ENCODE measurements around the gene SERPINB13.

SERPINB13 gene

GRCh38 chr18:63603772-63604171 lies 16.6 kb downstream of the SERPINB13 start:
- TF ChIP-seq, protein P1, sequence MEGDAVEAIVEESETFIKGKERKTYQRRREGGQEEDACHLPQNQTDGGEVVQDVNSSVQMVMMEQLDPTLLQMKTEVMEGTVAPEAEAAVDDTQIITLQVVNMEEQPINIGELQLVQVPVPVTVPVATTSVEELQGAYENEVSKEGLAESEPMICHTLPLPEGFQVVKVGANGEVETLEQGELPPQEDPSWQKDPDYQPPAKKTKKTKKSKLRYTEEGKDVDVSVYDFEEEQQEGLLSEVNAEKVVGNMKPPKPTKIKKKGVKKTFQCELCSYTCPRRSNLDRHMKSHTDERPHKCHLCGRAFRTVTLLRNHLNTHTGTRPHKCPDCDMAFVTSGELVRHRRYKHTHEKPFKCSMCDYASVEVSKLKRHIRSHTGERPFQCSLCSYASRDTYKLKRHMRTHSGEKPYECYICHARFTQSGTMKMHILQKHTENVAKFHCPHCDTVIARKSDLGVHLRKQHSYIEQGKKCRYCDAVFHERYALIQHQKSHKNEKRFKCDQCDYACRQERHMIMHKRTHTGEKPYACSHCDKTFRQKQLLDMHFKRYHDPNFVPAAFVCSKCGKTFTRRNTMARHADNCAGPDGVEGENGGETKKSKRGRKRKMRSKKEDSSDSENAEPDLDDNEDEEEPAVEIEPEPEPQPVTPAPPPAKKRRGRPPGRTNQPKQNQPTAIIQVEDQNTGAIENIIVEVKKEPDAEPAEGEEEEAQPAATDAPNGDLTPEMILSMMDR (conservative IDR thresholded peaks at IDR 0.05) = no peak
- TF ChIP-seq ZFX (IDR thresholded peaks at IDR 0.05) = no peak
- no peak overlapping the region for H3K27ac ChIP-seq

- TF ChIP-seq ZFX (IDR thresholded peaks at IDR 0.05) = no peak
- TF ChIP-seq, protein P1 (conservative IDR thresholded peaks at IDR 0.05) = no peak
- H3K27ac ChIP-seq = no peak overlapping the region
Observed at GRCh38 chr18:63604791-63605567, 17.8 kb downstream of the SERPINB13 start.

DNA sequence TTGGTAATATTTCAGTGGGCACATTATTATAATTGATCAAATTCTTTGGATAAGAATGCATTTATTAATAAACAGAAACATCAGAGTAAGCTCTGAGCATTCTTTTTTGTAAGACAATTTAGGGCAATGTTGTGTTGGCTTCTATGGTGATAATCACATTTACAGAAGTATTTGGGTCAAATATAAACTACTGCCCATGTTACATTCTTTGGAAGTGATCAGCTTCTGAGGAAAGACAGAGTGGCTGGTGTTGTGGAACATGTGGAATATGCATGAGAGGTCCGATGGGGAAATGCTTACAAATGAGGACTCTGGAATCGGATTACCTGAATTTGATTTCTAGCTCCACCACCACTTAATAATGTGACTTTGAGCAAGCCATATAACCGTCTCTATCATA lies 19.4 kb downstream of the SERPINB13 start:
- TF ChIP-seq, protein P1 (conservative IDR thresholded peaks at IDR 0.05) = no peak
- no peak for TF ChIP-seq ZFX (IDR thresholded peaks at IDR 0.05)
- H3K27ac ChIP-seq = no peak overlapping the region

DNA sequence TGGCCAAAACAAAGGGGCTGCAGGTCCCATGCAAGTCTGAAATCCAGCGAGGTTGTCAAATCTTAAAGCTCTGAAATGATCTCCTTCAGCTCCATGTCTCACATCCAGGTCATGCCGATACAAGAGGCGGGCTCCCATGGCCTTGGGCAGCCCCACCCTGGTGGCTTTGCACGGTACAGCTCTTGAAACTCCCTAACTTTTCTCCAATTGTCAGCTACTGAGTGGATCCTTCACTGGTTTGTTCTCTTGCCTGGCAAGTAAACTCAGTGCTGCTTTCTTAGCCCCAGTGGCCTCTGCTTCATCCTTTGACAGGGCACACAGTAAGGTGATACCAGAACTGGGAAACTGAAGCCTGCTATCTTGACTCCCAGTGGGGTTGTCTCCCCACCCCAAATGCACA lies 26.3 kb downstream of the SERPINB13 start:
- TF ChIP-seq ZFX (IDR thresholded peaks at IDR 0.05) = no peak
- TF ChIP-seq, protein P1 (conservative IDR thresholded peaks at IDR 0.05) = no peak
- H3K27ac ChIP-seq = no peak overlapping the region

DNA sequence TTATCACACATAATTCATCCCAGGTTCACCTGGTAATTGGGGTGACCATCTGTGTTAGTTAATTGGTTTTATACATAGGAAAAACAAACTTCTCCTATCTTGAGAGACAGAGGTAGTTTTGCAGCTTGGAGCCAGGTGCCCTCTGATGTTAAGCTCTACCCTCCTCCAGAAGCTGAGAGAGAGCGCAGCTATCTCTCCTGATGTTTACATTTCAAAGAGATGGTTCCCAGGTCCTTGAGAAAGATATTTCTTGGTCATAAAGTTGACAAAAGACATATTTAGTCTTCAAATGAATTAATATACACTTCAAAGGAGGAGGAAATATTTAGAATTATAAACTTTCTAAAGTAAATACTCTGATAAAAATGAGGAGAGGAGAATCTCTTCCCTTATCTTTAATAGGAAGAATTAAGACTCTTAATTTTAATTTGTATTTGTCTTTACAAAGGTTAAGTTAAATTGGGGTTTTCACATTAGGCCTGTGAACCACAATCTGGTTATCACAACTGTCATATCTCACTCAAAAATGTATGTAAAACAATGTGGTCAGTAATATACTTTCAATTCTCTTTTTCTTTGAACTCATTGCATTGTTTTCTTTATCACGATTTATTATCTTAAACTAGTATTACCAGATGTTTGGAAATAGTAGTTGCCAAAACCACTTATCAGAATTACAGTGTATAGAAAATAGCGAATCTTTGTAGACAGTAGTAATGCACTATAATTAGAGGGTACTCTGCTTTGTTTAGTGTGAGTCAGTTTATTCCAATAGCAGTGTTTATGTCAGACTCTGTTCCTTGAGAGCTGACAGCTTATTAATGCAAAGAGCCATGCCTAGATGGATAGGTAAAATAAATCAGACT lies 30.1 kb downstream of the SERPINB13 start:
- TF ChIP-seq, protein P1 (conservative IDR thresholded peaks at IDR 0.05) = no peak
- TF ChIP-seq ZFX (IDR thresholded peaks at IDR 0.05) = no peak

DNA sequence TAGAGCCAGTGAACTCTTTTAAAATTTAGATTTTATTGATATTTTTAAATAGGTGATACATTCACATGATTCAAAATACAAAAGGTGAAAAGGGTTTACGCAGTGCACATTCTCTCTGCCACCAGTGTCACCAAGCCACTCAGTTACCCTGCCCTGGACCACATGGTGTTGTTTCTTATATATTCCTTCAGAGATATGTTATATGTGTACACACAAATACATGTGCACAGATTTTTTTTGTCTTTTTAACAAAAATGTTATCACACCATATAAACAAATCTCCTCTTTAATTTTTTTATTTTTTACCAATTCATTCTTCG lies 30.7 kb downstream of the SERPINB13 start:
- TF ChIP-seq, protein P1 (conservative IDR thresholded peaks at IDR 0.05) = no peak
- no peak for TF ChIP-seq ZFX (IDR thresholded peaks at IDR 0.05)
- no peak overlapping the region for H3K27ac ChIP-seq

More for the DNA sequence above, 30.1 kb downstream of the SERPINB13 start:
- H3K27ac ChIP-seq = no peak overlapping the region

DNA sequence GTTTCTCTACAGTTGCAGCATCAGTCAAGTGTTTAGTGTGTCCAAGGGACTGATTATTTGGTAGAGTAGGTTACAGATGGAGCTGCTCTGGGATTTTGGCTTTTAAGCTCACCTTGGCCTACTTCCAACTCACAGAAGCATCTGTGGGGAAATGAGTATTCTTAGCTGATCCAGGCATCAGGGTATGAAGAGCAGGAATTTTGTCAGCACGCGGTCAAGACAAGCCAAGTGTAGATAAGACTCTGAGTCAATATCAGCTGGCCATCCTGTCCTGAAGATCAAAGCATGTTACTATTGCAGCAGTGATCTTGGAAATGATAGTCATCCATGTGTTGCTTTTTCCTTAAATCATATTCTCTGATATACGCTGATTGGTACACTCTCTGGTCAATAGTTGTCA lies 32.5 kb downstream of the SERPINB13 start:
- no peak overlapping the region for H3K27ac ChIP-seq
- TF ChIP-seq ZFX (IDR thresholded peaks at IDR 0.05) = no peak
- TF ChIP-seq, protein P1 (conservative IDR thresholded peaks at IDR 0.05) = no peak
